Stimulated activated CD4-positive, alpha-beta T cell treated with anti-CD3 and anti-CD28 coated beads, Interleukin-1b, Interleukin-23, amount 100 ng/mL, for 48 hours (primary cell): ENCODE results near the gene MEGF8.

Experiments used
- DNase-seq: peaks from one replicate; pipeline ENCODE4 v3.0.0-alpha.2; 2020

MEGF8 gene

DNA sequence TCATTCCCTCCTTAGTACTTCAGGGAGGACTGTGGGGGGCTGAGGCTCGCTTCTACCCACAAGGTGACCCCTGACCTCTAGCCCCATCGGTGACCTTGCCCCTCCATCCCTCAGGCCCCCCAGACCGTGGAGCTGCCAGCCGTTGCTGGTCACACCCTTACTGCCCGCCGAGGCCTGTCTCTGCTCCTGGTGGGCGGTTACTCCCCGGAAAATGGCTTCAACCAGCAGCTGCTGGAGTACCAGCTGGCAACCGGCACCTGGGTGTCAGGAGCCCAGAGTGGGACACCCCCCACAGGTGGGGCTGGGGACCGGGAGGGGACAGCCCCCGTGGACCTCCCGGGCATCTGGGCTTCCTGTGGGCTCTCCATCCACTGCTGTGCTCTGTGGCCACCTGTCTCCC is 31.9 kb downstream of the MEGF8 start:
- DNase-seq = no peak

DNA sequence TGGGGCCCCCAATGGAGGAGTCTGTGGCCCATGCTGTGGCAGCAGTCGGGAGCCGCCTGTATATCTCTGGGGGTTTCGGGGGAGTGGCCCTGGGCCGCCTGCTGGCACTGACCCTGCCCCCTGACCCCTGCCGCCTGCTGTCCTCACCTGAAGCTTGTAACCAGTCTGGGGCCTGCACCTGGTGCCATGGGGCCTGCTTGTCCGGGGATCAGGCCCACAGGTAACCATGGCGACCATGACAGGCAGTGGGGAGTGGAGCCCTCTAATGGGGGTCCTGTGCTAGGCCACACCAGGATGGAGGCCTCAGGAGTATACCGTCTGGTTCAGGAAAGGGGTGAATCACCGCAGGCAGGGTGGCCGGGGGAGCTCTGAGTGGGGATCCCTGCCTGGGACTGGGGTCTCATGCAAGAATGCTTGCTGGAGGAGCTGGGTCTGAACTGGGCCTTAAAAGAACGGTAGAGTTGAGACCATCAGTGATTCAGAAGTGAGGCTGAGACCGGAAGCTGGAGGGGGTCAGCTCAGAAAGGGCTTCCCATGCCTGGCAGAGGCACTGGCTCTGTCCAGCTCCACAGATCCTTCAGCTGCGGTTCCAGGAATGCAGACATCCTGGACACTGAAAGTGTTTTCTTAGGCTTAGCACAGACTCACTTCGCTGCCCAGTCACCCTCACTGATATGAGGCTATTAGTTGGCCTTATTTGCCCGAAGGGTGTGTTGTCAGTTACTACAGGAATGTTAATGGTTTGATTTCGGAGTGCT is 35.5 kb downstream of the MEGF8 start:
- DNase-seq = no peak

DNA sequence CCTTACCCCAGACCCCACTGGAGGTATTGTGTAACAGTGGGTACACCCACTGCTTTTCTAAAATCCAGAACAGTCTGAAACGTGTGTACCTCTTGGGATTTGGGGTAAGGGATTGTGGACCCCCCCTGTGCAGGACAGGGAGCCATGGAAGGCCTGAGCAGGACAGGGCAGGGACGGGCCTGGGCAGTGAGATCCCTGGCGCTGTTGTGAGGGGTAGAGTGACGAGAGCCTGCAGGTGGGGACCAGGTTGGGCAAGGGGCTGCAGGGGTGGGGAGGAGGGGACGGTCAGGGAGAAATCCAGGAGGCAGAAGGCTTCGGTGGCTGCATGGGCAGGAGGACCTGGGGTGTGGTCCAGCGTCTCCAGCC is 36.1 kb downstream of the MEGF8 start:
- DNase-seq = no peak

DNA sequence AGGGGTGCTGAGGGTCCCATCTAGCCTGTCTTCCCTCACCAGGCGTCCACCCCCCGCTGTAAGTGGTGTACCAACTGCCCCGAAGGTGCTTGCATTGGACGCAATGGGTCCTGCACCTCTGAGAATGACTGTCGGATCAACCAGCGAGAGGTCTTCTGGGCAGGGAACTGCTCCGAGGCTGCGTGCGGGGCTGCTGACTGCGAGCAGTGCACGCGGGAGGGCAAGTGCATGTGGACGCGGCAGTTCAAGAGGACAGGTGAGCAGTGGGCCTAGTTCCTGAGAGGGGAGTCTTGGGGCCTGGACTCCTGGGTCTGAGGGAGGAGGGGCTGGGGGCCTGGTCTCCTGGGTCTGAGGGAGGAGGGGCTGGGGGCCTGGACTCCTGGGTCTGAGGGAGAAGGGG is 36.9 kb downstream of the MEGF8 start:
- DNase-seq = no peak

DNA sequence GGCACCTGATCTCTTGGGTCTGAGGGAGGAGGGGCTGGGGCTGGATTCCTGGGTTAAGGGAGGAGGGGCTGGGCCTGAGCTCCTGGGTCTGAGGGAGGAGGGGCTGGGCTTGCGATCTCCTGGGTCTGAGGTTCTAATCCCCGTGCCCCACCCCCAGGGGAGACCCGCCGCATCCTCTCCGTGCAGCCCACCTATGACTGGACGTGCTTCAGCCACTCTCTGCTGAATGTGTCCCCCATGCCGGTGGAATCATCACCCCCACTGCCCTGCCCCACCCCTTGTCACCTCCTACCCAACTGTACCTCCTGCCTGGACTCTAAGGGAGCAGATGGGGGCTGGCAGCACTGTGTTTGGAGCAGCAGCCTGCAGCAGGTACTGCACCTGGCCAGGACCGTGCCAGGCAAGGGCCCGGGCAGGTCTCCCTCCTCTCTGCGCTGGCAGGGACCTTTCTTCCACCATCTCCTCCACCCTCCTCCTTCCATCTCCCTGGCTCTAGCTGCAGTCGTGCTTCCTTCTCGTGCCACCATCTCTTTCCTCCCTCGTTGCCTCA is 37.5 kb downstream of the MEGF8 start:
- DNase-seq = no peak

DNA sequence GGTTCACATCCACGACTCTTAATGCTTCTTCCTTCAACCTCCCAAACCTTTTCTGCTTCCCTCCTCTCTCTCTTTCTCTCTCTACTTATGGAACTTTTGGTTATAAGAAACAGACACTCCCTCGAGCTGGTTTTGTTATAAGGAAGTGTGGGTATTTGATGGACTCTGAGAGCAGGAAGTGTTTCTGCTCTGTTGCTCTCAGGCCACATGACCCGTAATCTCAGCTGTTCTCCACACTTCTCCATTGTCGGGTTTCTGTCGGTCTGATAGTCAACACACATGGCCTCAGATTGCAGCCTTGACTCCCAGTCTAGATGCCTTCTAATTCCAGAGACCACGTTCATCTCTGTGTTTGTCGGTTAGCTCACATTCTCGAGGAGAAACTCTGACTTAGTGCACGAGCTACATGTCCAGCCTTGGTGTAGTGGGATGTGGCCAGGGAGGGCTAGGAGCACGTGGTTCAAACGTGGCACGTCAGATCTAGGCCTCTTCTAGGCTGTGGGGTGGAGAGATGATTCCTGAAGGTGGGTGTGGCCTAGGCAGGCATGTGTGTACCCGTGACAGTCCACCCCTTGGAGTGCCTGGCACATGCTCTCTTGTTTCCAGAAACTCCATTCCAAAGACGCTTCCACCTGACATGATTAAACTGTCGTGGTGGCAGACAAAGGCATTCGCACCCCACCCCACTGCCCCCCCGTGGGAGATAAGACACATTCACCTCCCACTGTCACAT is 38.3 kb downstream of the MEGF8 start:
- DNase-seq = no peak

DNA sequence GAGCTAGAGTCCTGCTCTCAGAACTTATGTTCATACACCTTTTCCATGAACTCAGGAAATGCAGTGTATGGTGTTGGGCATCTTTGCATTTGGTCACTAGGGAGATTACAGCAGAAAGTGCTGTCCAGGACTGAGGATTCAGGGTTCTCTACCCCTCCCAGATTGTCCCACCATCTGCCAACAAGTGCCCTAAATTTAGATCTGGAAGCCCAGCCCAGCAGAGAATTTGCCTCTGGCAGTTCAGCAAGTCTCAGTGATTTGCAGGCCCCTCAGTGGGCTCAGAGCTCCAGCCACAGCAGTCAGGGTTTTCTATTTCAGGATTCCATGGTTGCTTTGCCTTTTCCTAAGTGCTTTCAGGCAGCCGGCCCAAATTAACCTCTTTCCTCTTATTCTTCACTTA is 41.2 kb downstream of the MEGF8 start:
- no peak for DNase-seq

DNA sequence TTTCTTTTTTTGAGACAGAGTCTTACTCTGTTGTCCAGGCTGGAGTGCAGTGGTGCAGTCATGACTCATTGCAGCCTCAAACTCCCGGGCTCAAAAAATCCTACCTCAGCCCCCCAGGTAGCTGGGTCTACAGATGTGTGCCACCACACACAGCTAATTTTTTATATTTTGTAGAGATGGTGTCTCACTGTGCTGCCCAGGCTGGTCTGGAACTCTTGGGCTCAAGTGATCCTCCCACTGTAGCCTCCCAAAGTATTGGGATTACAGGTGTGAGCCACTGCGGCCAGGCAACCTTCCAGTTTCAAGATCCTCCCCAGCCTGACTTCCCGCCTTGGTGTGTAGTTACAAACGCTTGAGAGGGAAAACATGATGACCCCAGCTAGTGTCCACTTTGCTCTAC is 42.5 kb downstream of the MEGF8 start:
- DNase-seq = no peak

DNA sequence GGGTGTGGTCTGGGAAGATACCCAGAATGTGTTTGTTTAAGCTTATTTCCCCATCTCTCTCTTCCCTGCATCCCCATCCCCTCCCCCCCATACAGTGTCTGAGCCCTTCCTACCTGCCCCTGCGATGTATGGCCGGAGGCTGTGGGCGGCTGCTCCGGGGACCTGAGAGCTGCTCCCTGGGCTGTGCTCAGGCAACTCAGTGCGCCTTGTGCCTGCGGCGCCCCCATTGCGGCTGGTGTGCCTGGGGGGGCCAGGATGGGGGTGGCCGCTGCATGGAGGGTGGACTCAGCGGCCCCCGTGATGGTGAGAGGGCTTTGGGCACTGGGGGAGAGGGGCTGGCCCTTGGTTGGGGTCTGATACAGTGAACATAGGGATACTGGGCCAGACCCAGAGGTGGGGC is 42.9 kb downstream of the MEGF8 start:
- no peak for DNase-seq

DNA sequence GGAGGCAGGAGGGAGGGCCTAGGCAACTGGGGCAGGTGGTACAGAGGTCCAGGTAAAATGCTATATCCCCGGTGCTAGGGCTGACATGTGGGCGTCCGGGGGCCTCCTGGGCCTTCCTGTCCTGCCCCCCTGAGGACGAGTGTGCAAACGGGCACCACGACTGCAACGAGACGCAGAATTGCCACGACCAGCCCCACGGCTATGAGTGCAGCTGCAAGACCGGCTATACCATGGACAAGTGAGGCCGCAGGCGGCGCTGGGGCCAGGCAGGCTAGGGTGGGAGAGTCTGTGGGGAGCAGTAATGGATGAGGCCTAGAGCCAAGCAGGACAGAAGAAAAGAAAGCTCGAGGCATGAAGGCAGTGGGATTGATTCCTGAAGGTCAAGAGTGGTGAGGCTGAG is 43.3 kb downstream of the MEGF8 start:
- DNase-seq = no peak

DNA sequence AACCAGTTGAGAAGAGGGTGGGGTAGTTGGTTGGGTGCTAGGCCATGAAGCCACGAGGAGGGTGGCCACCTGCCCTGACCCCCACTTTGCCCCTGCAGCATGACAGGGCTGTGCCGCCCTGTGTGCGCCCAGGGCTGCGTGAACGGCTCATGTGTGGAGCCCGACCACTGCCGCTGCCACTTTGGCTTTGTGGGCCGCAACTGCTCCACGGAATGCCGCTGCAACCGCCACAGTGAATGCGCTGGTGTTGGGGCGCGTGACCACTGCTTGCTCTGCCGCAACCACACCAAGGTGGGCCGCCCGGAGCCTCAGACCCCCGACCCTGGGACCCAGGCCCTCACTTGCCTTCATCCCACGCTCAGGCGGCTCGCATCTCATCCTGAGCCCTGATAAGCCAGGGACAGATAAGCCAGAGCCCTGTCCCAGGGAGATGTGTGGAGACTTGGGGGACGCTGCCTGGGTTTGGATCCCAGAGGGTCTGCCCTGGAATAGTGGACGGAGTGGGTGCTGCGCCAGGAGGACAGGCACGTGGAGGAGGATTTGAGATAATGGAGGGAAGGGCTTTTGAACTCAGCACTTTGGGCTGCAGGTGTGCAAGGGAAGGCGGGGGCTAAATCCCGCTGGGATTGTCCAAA is 44.1 kb downstream of the MEGF8 start:
- DNase-seq = no peak

DNA sequence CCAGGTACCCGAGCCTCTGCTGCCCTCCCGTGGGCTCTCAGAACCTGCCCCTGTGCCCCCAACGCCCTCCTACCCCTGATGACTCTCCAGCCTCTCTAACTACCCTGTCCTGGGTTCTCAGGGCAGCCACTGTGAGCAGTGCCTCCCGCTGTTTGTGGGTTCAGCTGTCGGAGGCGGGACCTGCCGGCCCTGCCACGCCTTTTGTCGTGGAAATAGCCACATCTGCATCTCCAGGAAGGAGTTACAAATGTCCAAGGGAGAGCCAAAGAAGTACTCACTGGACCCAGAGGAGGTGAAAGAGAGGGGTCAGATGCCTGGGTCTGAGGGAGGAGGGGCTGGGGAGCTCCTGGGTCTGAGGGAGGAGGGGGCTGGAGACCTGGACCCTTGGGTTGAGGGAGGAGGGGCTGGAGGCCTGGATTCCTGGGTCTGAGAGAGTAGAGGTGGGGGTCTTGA is 44.7 kb downstream of the MEGF8 start:
- DNase-seq = no peak

DNA sequence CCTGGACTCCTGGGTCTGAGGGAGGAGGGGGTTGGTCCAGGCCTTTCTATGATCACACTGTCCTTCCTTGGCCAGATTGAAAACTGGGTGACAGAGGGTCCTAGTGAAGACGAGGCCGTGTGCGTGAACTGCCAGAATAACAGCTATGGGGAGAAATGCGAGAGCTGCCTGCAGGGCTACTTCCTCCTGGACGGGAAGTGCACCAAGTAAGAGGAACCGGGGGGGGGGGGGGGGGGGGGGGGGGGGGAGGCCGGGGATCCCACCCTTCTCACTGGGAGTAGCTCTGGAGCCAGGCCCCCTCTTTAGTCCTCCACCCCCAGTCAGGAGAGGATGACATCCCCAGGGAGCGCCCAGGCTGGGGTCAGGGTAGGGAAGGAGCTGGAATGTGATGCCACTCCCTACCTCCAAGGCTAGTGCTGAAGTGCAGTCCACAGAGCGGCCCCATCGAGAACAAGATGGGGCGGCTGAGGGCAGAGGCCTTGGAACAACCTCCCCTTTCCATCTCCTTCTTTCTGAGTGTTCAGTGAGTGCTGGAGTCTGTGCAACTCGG is 45.3 kb downstream of the MEGF8 start:
- no peak for DNase-seq

DNA sequence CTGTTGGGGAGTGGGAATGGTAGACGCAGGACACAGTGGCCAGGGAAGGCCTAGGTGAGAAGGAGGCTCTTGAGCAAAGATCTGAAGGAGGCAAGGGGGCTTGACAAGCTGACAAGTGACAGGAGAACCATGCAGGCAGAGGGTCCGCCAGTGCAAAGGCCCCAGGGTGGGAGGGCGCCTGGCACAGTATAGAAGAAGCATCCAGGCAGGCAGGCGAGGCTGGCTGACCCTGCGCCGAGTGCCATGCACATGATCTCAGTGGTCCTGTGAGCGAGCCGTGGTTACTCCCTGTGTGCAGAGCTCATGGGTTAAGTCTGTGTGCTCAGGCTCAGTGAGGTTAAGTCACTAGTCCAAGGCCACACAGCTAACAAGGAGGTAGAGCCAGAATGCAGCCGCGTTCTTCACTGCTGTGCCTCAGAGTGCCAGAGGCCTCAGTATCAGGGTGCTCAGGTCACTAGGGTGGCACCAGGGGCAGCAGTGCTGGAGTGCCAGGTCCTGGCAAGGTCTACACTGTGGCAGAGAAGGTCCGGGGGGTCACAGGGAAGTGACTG is 49.5 kb downstream of the MEGF8 start:
- no peak for DNase-seq

DNA sequence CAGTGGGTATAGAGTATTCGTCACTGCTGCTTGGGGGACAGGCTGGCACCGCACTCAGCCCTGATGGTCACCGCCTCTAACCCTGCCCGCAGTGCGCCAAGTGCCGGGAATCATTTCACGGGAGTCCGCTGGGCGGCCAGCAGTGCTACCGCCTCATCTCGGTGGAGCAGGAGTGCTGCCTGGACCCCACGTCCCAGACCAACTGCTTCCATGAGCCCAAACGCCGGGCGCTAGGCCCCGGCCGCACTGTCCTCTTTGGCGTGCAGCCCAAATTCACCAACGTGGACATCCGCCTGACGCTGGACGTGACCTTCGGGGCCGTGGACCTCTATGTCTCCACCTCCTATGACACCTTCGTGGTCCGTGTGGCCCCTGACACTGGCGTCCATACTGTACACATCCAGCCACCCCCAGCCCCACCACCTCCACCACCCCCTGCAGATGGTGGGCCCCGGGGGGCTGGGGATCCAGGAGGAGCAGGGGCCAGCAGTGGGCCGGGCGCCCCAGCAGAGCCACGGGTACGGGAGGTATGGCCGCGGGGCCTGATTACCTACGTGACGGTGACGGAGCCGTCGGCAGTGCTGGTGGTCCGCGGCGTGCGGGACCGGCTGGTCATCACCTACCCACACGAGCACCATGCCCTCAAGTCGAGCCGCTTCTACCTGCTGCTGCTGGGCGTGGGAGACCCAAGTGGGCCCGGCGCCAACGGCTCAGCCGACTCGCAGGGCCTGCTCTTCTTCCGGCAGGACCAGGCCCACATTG is 50.2 kb downstream of the MEGF8 start:
- DNase-seq = no peak

DNA sequence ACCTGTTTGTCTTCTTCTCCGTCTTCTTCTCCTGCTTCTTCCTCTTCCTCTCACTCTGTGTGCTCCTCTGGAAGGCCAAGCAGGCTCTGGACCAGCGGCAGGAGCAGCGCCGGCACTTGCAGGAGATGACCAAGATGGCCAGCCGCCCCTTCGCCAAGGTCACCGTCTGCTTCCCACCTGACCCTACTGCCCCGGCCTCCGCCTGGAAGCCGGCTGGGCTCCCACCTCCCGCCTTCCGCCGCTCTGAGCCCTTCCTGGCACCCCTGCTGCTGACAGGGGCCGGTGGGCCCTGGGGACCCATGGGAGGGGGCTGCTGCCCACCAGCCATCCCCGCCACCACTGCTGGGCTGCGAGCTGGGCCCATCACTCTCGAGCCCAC is 50.7 kb downstream of the MEGF8 start:
- no peak for DNase-seq

DNA sequence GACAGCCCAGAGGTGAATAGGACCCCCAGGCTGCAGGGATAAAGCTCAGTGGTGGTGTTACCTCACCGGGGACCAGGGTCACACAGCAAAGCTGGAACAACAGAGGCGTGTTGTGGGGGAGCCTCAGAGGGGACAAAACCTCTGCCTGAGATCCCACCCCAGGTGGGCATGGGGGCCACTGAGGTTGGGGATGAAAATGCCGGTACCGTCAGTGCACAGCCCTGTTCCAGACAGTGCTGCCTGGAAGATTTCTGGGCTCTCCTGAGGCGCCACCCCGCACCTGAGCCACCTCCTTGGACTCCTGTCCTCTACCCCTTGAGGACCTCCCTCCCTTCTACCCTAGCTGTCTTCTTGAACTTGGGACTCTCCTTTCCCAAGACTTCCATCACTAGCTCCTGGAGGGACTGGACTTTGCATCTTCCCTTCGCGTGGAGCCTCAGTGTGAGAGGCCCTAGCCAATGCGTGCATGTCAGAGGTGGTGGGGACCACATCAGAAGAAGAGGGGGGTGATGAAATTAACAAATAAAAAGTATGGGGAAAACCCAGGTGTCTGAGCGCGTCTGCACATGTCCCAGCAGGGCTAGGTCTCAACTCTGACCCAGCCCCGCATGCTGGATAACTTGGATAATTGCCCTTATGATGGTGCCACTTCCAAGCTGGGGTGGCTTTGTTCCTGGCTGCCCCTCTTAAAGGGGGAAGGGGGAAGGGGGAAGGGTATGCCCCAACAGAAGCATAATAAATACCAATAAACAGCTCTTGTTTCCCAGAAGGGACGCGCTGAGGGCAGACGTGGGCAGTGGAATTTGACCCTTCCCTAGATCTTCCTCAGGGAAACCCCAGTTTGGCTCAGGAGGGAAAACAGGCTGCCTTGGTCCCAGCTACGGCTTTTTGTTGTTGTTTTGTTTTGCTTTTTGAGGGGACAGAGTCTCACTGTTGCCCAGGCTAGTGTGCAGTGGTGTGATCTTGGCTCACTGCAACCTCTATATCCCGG is 53.1 kb downstream of the MEGF8 start:
- no peak for DNase-seq

DNA sequence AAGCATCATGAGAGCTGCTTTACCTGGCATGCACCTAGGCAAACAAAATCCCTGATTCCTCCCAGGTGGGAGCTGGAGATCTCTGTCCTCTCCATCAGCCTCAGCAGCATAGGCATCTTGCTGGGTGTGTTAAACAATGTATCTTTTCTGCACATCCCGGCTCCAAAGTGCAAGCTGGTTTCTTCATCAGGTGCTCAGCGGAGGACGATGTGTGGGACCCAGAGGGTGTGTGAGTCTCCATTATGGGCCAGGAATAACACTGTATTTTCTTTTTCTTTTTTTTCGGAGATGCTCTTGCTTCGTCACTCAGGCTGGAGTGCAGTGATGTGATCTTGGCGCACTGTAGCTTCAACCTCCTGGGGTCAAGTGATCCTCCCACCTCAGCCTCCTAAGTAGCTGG is 54.7 kb downstream of the MEGF8 start:
- DNase-seq = no peak

DNA sequence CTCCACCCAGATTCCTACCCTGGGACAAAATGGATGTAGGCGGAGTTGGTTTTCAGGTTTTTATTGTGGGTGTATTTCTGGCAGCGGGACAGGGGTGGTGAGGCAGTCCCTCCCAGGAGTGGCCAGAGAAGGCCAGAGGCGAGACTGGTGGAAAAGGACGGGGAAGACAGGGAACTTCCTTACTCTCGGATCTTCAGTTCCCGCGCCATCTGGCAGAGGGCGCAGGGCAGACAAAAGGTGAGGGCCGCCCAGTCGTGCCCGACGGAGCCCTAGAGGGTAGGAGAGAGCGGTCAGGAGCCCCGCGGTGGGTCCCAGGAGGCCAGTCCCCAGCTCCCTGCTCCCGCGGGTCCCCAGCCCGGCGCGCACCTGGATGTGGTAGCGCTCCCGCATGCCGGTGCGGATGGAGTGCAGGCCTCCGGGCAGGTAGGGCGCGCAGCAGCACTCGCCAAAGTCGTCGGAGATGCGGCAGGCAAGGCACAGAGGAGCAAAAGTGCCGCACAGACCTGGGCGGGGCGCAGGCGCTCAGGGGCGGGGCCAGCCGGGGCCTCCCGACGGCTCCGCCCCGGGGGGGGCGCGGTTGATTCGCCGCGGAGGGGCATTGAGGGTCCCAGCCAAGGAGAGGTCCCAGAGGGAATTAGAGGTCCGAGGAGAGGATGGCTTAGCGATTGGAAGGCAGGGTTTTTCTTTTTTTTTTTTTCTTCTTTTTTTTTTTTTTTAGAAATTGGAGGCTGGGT is 61.7 kb downstream of the MEGF8 start:
- peak; percentile 62 for DNase-seq

DNA sequence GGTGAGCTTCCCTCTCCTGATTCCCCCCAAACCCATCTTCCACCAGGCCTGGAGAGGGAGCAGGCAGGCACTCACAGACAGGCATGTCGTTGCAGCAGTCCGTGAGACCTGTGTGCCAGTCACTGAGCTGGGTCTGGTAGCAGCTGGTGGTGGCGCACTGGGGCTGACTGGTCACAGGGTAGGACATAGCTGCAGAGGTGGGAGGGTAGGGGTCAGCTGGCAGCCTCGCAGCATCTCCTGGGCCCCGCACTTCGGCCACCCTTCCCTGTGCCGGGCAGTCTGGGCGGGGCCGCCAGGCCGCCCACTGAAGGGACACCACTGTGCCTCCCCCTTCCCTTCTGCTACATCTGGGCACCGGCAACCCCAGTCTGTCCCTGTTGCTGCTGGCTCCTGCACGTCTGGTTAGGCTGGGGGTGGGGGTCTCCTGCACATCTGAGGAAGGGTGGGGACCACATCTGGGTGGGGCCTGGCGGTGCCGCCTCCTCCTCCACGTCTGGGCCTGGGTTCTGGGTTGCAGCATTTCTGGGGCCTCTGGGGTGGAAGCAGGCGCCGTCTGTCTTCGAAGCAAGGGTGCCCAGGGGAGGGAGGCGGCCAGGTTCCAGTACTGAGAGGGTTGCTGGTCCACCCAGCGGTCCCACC is 63.5 kb downstream of the MEGF8 start:
- DNase-seq = no peak
